HCT116 (cell line): ENCODE measurements around the gene SCPEP1. TPM values are rescaled to one million over a fixed set of nuclear protein-coding genes. Genes with fewer than 3 reads are reported as not detected.

ENCODE experiments used
- ATAC-seq: fragments of 200-7000 bp; cut with Tn5 transposase; 2 replicates; pipeline ENCODE4 v1.9.1; 2020; ENCODE audit warnings: mild to moderate bottlenecking, moderate library complexity
- BruUV-seq: library from RNA; stranded (reverse); fragments of 400-500 nt; replicated peaks from 2 replicates; lab custom pipeline; 2021; lab: Mats Ljungman, UMichigan
- CTCF ChIA-PET: fragments of 300-600 bp; sonication (Branson Sonifier 250); formaldehyde crosslinking; loops from one replicate; lab custom pipeline; 2021; ENCODE audit warnings: antibody characterized with exemption; lab: Charles Lee
- POLR2A ChIA-PET: fragments of 300-600, 350-600 bp; sonication (Branson Sonifier 250); formaldehyde crosslinking; loops from one replicate; lab custom pipeline; 2021; ENCODE audit warnings: antibody characterized with exemption; lab: Charles Lee
- RAD21 ChIA-PET, 2 experiments: fragments of 300-600 bp; sonication (Branson Sonifier 250); formaldehyde crosslinking; loops; one replicate each; lab custom pipeline; 2023; ENCODE audit warnings: low total read pairs in 2 of 2; ENCODE audit not compliant: uncharacterized antibody in 2 of 2, unreplicated experiment in 2 of 2, low non-redundant PET in 1 of 2; lab: Charles Lee
- DNase-seq: peaks from one replicate; pipeline ENCODE4 v3.0.0-alpha.2; 2010; ENCODE audit warnings: low read depth, low spot score
- H2AFZ ChIP-seq: fragments of 200-600 bp; shearing (Covaris generic), sonication (generic); 2 replicates; pipeline ENCODE4 v1.6.1; 2017; ENCODE audit warnings: low read depth, mixed run types, mixed read lengths, antibody characterized with exemption, low read length; ENCODE audit not compliant: poor library complexity, severe bottlenecking
- H3K27ac ChIP-seq: 2 replicates; pipeline ENCODE4 v1.5.1; 2012; ENCODE audit warnings: low read depth, low read length
- H3K27me3 ChIP-seq: fragments of 200-600 bp; sonication (generic); 2 replicates; pipeline ENCODE4 v1.6.1; 2016; ENCODE audit warnings: mixed run types, low read length, mixed read lengths; ENCODE audit not compliant: insufficient read depth
- H3K36me3 ChIP-seq, 2 experiments: fragments of 200-500 bp in 1 of 2; fragments of 200-600 bp in 1 of 2; sonication (Bioruptor generic) in 1 of 2; sonication (generic) in 1 of 2; 2 replicates each; pipeline versions ENCODE4 v1.5.1 to v1.6.1; 2014 to 2016; ENCODE audit warnings: low read length in 2 of 2, inconsistent platforms in 1 of 2, mixed read lengths in 1 of 2, mixed run types in 1 of 2; ENCODE audit not compliant: insufficient read depth in 2 of 2, control insufficient read depth in 1 of 2
- H3K4me1 ChIP-seq, 2 experiments: fragments of 200-600 bp in 1 of 2; sonication (generic) in 1 of 2; 2 replicates each; pipeline versions ENCODE4 v1.5.1 to v1.6.1; 2012 to 2017; ENCODE audit warnings: low read length in 2 of 2, inconsistent platforms in 1 of 2, mild to moderate bottlenecking in 1 of 2, mixed read lengths in 1 of 2, mixed run types in 1 of 2, moderate library complexity in 1 of 2; ENCODE audit not compliant: insufficient read depth in 2 of 2, control insufficient read depth in 1 of 2
- H3K4me2 ChIP-seq: fragments of 200-600 bp; sonication (generic); 2 replicates; pipeline ENCODE4 v1.6.1; 2017; ENCODE audit warnings: mixed run types, low read length, mixed read lengths
- H3K4me3 ChIP-seq, 2 experiments: fragments of 200-600 bp in 1 of 2; sonication (generic) in 1 of 2; replicated peaks in 1 of 2; 2 replicates each; pipeline ENCODE4 v1.5.1; 2011 to 2016; ENCODE audit warnings: low read length in 2 of 2, control low read depth in 1 of 2, low read depth in 1 of 2, mild to moderate bottlenecking in 1 of 2, mixed read lengths in 1 of 2, mixed run types in 1 of 2
- H3K79me2 ChIP-seq: fragments of 200-600 bp; sonication (generic); 2 replicates; pipeline ENCODE4 v1.6.1; 2017; ENCODE audit warnings: mild to moderate bottlenecking, mixed run types, low read length, moderate library complexity, mixed read lengths; ENCODE audit not compliant: insufficient read depth
- H3K9ac ChIP-seq: fragments of 200-600 bp; sonication (generic); 2 replicates; pipeline ENCODE4 v1.6.1; 2016; ENCODE audit warnings: low read length, mixed read lengths
- H3K9me2 ChIP-seq: fragments of 200-600 bp; sonication (generic), shearing (Covaris generic); 2 replicates; pipeline ENCODE4 v1.6.1; 2017; ENCODE audit warnings: mixed run types, mild to moderate bottlenecking, moderate library complexity; ENCODE audit not compliant: insufficient read depth
- H3K9me3 ChIP-seq, 2 experiments: fragments of 200-500 bp in 1 of 2; fragments of 200-600 bp in 1 of 2; sonication (Bioruptor generic) in 1 of 2; sonication (generic) in 1 of 2; 2 replicates each; pipeline ENCODE4 v1.6.1; 2014 to 2017; ENCODE audit warnings: low read length in 2 of 2, mixed read lengths in 2 of 2, inconsistent platforms in 1 of 2, low read depth in 1 of 2, mild to moderate bottlenecking in 1 of 2, mixed run types in 1 of 2, moderate library complexity in 1 of 2; ENCODE audit not compliant: control insufficient read depth in 1 of 2, insufficient read depth in 1 of 2
- H4K20me1 ChIP-seq: fragments of 200-600 bp; sonication (generic), shearing (Covaris generic); 2 replicates; pipeline ENCODE4 v1.6.1; 2017; ENCODE audit warnings: mixed run types, mild to moderate bottlenecking, moderate library complexity; ENCODE audit not compliant: insufficient read depth
- CTCF ChIP-seq, 3 experiments: fragments of 200-600 bp in 1 of 3; sonication (generic) in 1 of 3; IDR thresholded peaks in 2 of 3; conservative IDR thresholded peaks in 1 of 3; 2 replicates each; pipeline ENCODE4 v1.5.1; 2012 to 2017; ENCODE audit warnings: low read depth in 2 of 3, low read length in 2 of 3, antibody characterized with exemption in 1 of 3, borderline replicate concordance in 1 of 3, control low read depth in 1 of 3, mild to moderate bottlenecking in 1 of 3, mixed read lengths in 1 of 3, mixed run types in 1 of 3, moderate library complexity in 1 of 3; ENCODE audit not compliant: insufficient read depth in 1 of 3
- EZH2phosphoT487 ChIP-seq: fragments of 200-600 bp; IDR thresholded peaks from 2 replicates; pipeline ENCODE4 v1.6.1; 2018; ENCODE audit warnings: antibody characterized with exemption, borderline replicate concordance
- POLR2A ChIP-seq: IDR thresholded peaks from 2 replicates; pipeline ENCODE4 v1.7.0; 2011; ENCODE audit warnings: borderline replicate concordance; ENCODE audit not compliant: insufficient read depth, insufficient read length; ENCODE audit errors: extremely low read depth
- RAD21 ChIP-seq: IDR thresholded peaks from 2 replicates; pipeline ENCODE4 v1.6.1; 2012; ENCODE audit warnings: low read depth, mild to moderate bottlenecking
- SP1 ChIP-seq: IDR thresholded peaks from 2 replicates; pipeline ENCODE4 v1.6.1; 2012; ENCODE audit warnings: low read depth
- TCF7L2 ChIP-seq: IDR thresholded peaks from 2 replicates; pipeline ENCODE4 v1.7.0; 2011; ENCODE audit warnings: borderline replicate concordance, inconsistent platforms; ENCODE audit not compliant: insufficient read depth, insufficient read length; ENCODE audit errors: extremely low read depth
- YY1 ChIP-seq: IDR thresholded peaks from 2 replicates; pipeline ENCODE4 v1.6.1; 2011; ENCODE audit warnings: low read length, low read depth, moderate library complexity, mild to moderate bottlenecking; ENCODE audit not compliant: insufficient replicate concordance; ENCODE audit errors: extremely low read depth
- ZBTB33 ChIP-seq: IDR thresholded peaks from 2 replicates; pipeline ENCODE4 v1.6.1; 2011; ENCODE audit warnings: mild to moderate bottlenecking, low read length, moderate library complexity; ENCODE audit not compliant: insufficient replicate concordance; ENCODE audit errors: extremely low read depth
- intact Hi-C: fragments of 100-400 bp; cut with micrococcal nuclease; formaldehyde crosslinking; loops from 2 replicates; pipeline ENCODE4 v1.10.0; 2022
- total RNA-seq: library from RNA; stranded (reverse); gene quantifications from one replicate; pipeline ENCODE4 v1.2.1, GENCODE V29; 2021; ENCODE audit not compliant: unreplicated experiment

The SCPEP1 gene
- total RNA-seq, 1 experiment from 2014 or later, result 28.3 TPM

- H3K79me2 ChIP-seq, result no peaks in the 10 kb centered on the region
- no peak overlapping the region for H3K27ac ChIP-seq
- H3K9me2 ChIP-seq, result no peaks in the 10 kb centered on the region
- intact Hi-C loops, result no loop called here
- H3K36me3 ChIP-seq, result no peaks in the 10 kb centered on the region
- peaks cover 15% of the 10 kb centered on the region; the same call in 1 of the 2 replicates for H3K27me3 ChIP-seq
- ChIA-PET POLR2A (interaction anchor here (1.2 kb wide), 1 partner anchor 12 kb away, joined by 4 read pairs; no protein-coding TSS in a partner anchor), RAD21 (no interaction called here), CTCF (interaction anchor here (1.1 kb wide), 1 partner anchor 23 kb away, joined by 3 read pairs; no protein-coding TSS in a partner anchor)
- no peak for TF ChIP-seq POLR2A
- no peak for TF ChIP-seq TCF7L2
- peak; percentile 61 for TF ChIP-seq SP1
- no peak for TF ChIP-seq RAD21
- H3K4me2 ChIP-seq, result peak overlapping the region; percentile 8; the same call in 1 of the 2 replicates
- no peaks in the 10 kb centered on the region for H4K20me1 ChIP-seq
- no peak overlapping the region for H3K9ac ChIP-seq
- H3K4me3 ChIP-seq, result no peak overlapping the region
- peaks cover 2 to 3% of the 10 kb centered on the region in 2 experiments; a peak in 2 of 4 replicates for H3K9me3 ChIP-seq
- ATAC-seq (no peak; the same call in 1 of the 2 replicates), DNase-seq (no peak)
- BruUV-seq, result no TSS peak
- H3K4me1 ChIP-seq, result peaks cover 16 to 17% of the 10 kb centered on the region in 2 experiments; a peak in 2 of 4 replicates
- peak overlapping the region; percentile 88 for H2AFZ ChIP-seq
Observed at GRCh38 chr17:57033296-57033695, 55.4 kb downstream of the SCPEP1 start.

- Histone ChIP-seq H3K36me3 (no peaks in the 10 kb centered on the region), H3K9me2 (no peaks in the 10 kb centered on the region), H3K27ac (no peak overlapping the region), H3K4me1 (peaks cover 16 to 17% of the 10 kb centered on the region in 2 experiments; a peak in 2 of 4 replicates), H3K4me3 (no peak overlapping the region), H3K79me2 (no peaks in the 10 kb centered on the region), H4K20me1 (no peaks in the 10 kb centered on the region), H3K4me2 (no peak overlapping the region), H2AFZ (no peak overlapping the region), H3K9ac (no peak overlapping the region), H3K9me3 (no peaks in the 10 kb centered on the region), H3K27me3 (peaks cover 19% of the 10 kb centered on the region; the same call in 1 of the 2 replicates)
- no peak for DNase-seq
- no peak for ATAC-seq
- POLR2A ChIA-PET, result interaction anchor here (0.7 kb wide), 1 partner anchor 39 kb away, joined by 3 read pairs; no protein-coding TSS in a partner anchor
- TF ChIP-seq CTCF (IDR thresholded peaks at IDR 0.05 in 2 of 3, conservative IDR thresholded peaks at IDR 0.05 in 1 of 3; ENCODE audit: borderline replicate concordance in 1 of 3, insufficient read depth in 1 of 3, low read depth in 2 of 3, low read length in 2 of 3) (no peak), EZH2phosphoT487 (no peak), ZBTB33 (no peak), YY1 (no peak), RAD21 (no peak)
- no TSS peak for BruUV-seq
- RAD21 ChIA-PET, result no interaction called here
- intact Hi-C loops, result no loop called here
- CTCF ChIA-PET, result no interaction called here
Observed at GRCh38 chr17:57034807-57035754, 57.1 kb downstream of the SCPEP1 start.
